ENCODE data around the gene MMP23B.
A peak's percentile ranks its signal among the peaks of the same experiment; 100 is the strongest.
"Not testable (repeated sequence)": the region's sequence is repeated elsewhere in the genome, so short reads cannot be mapped to it uniquely, and the experiment has no call there.

MMP23B gene

DNA sequence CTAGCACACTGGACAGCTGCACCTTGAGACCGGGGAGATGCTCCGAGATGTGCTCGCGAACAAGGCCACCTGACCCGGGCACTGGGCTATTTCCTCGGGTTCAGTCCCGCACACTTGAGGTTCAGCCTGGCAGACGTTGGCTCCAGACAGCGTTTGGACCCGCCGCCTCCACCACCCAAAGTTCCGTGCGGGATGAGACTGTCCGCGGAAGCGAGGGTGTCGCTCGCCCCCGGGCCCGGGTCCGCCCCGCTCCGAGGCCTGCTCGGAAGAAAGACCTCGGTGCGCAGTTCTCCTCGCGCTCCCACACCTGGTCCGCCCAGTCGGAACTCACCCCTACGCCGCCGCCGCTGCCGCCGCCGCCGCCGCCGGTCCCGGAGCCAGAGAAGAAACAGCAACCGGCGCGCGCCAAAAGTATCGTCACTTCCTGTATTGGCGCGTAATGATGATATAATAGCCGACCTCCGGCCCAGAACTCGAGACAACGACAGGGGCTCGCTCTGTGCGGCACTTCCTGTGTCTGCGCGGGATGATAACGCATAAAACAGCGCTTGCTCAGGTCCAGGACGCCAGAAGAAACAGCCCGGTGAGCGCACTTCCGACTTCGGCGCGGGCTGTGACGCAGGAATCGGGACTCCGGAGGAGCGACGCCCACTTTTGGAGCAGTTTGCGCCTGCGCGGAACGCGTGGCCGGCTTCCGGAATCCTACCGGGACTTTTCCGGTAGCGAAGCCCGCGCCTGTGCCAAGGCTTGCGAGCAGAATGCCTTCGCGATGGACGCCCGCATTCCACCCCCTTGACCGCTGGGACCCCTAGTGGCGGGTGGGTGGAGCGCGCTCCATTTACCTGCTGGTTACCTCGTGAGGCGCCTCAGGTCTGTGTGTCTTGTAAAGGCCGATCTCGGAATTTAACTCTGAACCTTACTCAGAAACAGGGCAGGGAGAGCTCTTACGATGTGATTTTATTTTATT is 26.9 kb downstream of the MMP23B start, which contains the start of gene CDK11B:
Gene CDK11B, minus strand, starts transcription at position 422 of the 967 bp plus-strand sequence. CDS start 1,519 bp downstream, outside the sequence.
- H3K4me3 ChIP-seq (ENCODE audit: low read depth, low read length), result peak within 1 kb of the TSS; percentile 57
- peak; percentile 90 for DNase-seq (ENCODE audit: low read depth)

DNA sequence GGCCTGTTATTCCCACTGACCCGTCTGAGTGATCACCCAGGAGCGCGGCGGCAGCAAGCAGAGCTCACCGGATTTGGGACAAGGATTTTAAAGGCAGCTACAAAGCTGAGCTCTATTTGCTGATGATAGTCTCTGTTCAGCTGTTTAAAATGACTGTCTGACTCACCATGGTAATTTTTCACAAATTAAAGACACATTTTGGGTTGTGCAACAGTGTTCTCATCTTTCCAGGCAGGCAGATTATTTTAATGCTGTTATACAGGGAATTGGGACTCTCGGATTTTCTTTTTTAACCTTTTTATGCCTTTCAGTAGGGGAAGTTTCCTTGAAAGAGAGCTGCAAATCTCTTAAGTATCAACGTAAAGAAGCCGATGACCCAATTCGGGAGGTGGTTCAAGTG is 30.4 kb downstream of the MMP23B start:
- DNase-seq (ENCODE audit: low read depth); H3K4me3 ChIP-seq (ENCODE audit: low read depth, low read length): not testable (repeated sequence)

DNA sequence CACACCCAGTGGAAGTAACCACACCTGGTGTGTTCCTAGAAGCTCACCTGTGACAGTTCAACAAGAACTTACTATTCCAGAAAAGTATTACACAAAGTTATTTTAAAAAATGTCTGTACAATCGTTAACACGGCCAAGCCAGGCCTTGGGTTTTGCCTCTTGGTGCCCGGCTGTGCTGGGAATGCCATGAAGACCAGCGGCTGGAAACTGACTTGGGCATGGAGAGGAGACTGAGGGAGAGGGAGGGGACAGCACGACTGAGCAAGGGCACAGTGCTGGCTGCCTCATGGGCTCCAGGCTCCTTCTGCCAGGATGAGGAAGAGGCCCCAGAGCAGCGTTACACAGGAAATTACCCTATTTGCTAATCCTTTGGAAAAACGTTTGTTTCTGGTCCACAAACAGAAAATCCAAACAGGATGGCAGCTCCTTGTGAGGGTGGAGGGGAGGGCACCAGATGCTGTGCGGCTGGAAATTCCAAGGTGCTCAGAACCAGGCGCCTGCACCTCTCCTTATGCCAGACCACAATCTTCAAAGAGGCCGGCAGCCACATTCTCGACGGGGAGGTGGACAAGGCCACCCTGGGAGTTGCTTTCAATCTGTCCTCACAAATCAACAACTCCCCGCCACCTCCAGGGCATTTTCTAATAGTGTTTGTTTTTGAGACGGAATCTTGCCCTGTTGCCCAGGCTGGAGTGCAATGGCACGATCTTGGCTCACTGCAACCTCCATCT is 31.0 kb downstream of the MMP23B start:
- DNase-seq (ENCODE audit: low read depth); H3K4me3 ChIP-seq (ENCODE audit: low read depth, low read length): not testable (repeated sequence)

DNA sequence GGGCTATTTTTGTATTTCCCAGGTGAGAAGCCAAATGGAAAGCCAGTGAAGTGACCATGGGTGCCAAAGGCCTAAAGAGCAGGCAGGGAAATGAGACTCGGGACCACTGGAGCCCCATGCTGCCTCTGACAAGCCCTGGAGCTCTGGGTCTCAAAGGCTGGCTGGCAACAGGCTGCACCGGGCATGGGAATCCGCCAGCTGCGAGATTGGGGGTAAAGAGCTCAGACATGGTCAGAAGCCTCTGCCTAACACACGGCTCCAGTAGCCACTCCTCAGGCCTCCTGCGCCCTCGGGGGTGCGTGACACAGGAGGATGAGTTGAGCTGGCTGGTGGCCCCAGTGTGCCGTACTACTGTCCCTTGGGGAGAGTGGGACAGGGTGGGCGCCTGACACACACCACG is 32.3 kb downstream of the MMP23B start:
- H3K4me3 ChIP-seq (ENCODE audit: low read depth, low read length); DNase-seq (ENCODE audit: low read depth): not testable (repeated sequence)

- no peak overlapping the region for H3K4me3 ChIP-seq (ENCODE audit: low read depth, low read length)
- DNase-seq (ENCODE audit: low read depth), result no peak
Measured at GRCh38 chr1:1664941-1665814, 33.2 kb downstream of the MMP23B start.

GRCh38 chr1:1665815-1666251 is 33.9 kb downstream of the MMP23B start:
- H3K4me3 ChIP-seq (ENCODE audit: low read depth, low read length), result no peak overlapping the region
- no peak for DNase-seq (ENCODE audit: low read depth)

DNA sequence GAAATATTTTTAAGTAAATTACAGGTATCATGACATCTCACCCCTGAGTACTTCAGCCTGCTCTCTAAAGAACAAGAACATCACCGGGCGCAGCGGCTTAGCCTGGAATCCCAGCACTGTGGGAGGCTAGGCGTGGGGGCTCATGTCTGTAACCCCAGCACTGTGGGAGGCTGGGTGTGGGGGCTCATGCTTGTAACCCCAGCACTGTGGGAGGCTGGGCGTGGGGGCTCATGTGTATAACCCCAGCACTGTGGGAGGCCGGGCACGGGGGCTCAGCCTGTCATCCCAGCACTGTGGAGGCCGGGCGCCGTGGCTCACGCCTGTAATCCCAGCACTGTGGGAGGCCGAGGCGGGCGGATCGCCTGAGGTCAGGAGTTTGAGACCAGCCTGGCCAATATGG is 34.6 kb downstream of the MMP23B start:
- DNase-seq (ENCODE audit: low read depth), result no peak
- H3K4me3 ChIP-seq (ENCODE audit: low read depth, low read length), result no peak overlapping the region

DNA sequence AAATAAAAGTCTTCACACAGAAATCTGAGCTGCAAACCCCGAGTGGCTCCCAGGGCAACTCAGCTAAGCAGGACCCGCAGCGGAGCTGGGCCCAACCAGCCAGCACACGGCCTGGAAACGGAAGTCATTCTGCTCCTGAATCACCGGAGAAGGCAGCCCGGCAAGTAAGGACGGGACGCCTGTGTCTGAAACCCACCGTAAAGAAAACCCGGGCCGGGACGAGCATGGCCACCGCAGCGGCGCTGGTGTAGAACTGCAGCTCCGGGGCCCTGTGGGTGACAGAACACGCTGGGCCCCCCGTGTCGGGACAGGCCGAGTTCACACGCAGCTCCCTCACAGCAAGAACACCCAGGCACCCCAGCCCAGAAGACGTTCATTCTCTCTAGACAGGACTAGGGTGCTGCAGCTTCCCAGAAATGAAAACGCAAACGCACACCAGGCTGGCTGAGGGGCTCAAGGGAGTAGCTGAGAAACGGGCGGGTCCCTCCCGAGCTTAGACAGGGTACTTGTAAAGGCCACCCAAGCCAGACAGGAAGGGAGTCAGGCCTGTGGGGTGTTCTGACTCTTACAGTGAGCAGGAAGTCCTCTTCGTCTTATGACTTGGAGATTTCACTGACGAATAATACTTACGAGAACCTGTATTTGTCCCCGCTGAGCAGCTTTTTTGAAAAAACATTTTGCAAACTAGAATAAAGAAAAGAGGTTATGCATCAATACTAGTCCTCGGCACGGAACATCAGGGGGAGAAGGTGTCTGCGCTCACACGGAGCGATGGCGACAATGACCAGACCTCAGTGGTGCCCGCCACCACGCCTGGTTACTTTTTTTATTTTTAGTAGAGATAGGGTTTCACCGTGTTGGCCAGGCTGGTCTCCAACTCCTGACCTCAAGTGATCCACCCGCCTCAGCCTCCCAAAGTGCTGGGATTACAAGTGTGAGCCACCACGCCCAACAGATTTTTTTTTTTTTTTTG is 37.8 kb downstream of the MMP23B start:
- H3K4me3 ChIP-seq (ENCODE audit: low read depth, low read length), result no peak overlapping the region
- DNase-seq (ENCODE audit: low read depth), result no peak

- no peak overlapping the region for H3K4me3 ChIP-seq (ENCODE audit: low read depth, low read length)
- DNase-seq (ENCODE audit: low read depth), result no peak
Measured at GRCh38 chr1:1670866-1671265, 38.9 kb downstream of the MMP23B start.

DNA sequence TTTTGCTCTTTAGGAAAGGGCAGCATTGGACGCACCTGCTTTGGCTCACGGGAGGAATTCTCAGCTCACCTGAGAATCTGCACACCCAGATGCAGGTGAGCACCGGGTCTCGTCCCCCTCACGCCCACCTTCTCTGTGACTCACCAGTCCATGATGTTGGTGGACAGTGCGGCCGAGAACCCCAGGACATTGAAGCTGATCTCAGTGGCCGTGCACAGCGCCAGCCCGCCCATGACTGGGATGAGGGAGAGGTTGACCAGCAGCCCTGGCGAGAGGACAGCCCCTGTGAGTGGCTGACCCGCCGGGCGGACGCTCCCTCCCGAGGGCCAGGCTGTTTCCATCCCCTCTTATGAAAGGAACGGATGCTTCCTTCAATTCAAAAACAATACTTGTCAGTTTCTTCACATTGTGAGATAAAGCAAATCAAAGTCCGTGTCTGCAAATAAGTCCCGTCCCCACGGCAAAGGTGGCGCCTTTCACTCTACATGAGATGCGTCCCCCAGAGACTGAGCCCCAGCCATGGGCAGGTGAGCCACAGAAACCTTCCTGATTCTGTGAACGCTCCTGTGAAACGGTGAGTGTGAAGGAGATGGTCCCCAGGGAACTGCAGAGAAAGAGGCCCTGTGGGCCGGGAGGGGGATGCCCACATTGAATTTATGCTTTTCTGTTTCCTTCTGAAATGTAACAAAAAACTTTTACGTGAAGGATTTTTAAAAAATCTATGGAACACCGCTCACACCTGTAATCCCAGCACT is 39.6 kb downstream of the MMP23B start:
- DNase-seq (ENCODE audit: low read depth), result no peak
- H3K4me3 ChIP-seq (ENCODE audit: low read depth, low read length), result no peak overlapping the region

- no peak overlapping the region for H3K4me3 ChIP-seq (ENCODE audit: low read depth, low read length)
- DNase-seq (ENCODE audit: low read depth), result no peak
Measured at GRCh38 chr1:1672181-1672965, 40.4 kb downstream of the MMP23B start.

- H3K4me3 ChIP-seq (ENCODE audit: low read depth, low read length); DNase-seq (ENCODE audit: low read depth): not testable (repeated sequence)
Measured at GRCh38 chr1:1674806-1675205, 42.8 kb downstream of the MMP23B start.

GRCh38 chr1:1675218-1675617 is 43.2 kb downstream of the MMP23B start:
- not testable (repeated sequence) for DNase-seq (ENCODE audit: low read depth); H3K4me3 ChIP-seq (ENCODE audit: low read depth, low read length)

GRCh38 chr1:1676087-1676486 is 44.1 kb downstream of the MMP23B start:
- not testable (repeated sequence) for H3K4me3 ChIP-seq (ENCODE audit: low read depth, low read length); DNase-seq (ENCODE audit: low read depth)

GRCh38 chr1:1677718-1678580 is 46.0 kb downstream of the MMP23B start:
- DNase-seq (ENCODE audit: low read depth), result no peak
- no peak overlapping the region for H3K4me3 ChIP-seq (ENCODE audit: low read depth, low read length)
